Central memory CD4-positive, alpha-beta T cell (primary cell): ENCODE results near the gene ADK.
"Not testable (repeated sequence)": the region's sequence is repeated elsewhere in the genome, so short reads cannot be mapped to it uniquely, and the experiment has no call there.

Experiments used
- DNase-seq: peaks from one replicate; pipeline ENCODE4 v3.0.0; 2022

ADK gene

DNA sequence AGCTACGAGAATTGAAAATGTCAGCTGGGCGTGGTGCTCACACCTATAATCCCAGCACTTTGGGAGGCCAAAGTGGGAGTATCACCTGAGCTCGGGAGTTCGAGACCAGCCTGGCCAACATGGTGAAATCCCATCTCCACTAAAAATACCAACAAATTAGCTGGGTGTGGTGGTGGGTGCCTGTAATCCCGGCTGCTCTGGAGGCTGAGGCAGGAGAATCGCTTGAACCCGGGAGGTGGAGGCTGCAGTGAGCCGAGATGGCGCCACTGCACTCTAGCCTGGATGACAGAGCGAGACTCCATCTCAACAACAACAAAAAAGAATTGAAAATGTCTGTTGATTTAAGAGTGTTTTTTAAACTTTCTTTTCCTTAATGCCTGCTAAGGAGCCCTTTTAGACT is 4.0 kb upstream of the ADK start:
- not testable (repeated sequence) for DNase-seq

GRCh38 chr10:74150204-74150989 is 624 bp upstream of the ADK start, which contains the start of gene AP3M1:
Gene AP3M1 (minus strand): TSS chr10:74150828. CDS start chr10:74138379, 12,449 bp downstream.
- no peak for DNase-seq

GRCh38 chr10:74151879-74152722 is 1.1 kb downstream of the ADK start:
- DNase-seq, result no peak

GRCh38 chr10:74153123-74153522 is 2.1 kb downstream of the ADK start:
- DNase-seq, result no peak

- DNase-seq, result no peak
These were observed 2.7 kb downstream of the ADK start for GRCh38 chr10:74153676-74154075.

GRCh38 chr10:74156919-74157289 is 5.9 kb downstream of the ADK start:
- DNase-seq, result no peak

GRCh38 chr10:74160013-74160412 is 9.0 kb downstream of the ADK start:
- no peak for DNase-seq

DNA sequence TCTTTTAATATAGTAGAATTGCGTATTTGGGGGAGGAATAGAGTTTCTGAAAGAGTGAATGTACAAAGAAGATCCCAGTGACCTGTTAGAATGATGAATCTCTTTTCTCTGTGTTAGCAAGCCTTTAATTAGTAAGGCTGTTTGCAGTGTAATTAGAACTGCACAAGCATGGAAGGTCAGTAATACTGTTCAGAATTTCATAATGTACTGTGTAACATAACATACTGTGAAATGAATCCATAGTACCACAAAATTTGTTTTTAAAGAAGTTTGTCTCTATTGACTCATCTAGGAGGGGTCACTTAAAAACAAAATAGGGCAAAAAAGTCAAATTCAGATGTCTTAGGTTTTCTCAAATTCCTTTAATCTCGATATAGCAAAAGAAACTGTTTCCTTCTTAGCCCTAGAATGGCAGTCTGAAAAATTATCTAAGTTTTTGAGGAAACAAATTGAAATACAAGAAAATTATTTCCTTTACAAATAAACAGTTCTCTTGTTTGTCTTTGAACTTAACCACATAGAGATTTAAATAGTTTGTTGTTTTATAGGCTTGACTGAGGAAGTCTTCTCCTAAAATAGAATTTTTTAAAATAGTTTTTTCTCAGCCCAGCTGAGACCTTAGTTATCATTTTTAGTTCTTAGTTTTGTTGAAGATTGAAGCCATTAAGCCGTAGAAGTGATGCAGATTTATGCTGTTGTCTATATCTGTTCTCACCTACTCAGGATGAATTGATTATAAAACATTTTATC is 12.5 kb downstream of the ADK start:
- no peak for DNase-seq

DNA sequence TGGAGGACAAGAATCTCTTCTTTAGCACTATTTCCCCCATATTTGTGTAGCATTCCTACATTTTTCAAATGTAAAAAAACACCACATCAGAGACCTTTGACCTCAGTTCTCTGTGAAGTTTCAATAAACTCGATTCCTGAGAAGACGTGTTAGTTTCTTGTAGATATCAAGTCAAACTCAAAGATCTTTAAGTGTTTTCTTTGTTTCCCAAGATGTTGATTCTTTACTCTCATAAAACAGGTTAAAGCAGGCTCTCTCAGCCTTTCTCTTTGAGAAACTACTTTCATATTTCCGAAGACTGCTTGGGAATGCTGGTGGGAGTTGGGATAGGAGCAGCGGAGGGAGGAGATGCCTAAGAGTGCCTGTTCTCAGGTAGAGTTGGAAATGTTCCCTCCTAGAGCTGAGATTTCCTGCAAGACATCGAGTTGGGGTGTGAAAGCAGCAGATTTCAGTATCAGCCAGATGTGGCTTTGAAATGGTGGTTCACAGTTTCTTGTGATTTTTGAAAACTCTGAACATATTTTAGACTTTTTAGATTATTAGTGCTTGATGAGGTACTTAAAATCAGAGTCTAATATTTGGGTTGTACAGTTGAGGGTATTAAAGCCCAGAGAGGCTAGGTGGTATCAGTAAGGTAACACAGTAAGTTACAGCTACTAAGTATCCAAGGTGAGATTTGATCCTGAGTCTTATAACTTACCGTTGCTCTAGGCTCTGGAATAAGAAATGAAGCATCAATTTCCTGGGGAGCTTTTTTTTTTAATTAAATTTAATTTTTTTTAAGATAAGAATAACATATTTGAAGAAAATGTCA is 13.9 kb downstream of the ADK start:
- DNase-seq, result no peak

GRCh38 chr10:74165530-74165901 is 14.5 kb downstream of the ADK start:
- DNase-seq, result no peak

DNA sequence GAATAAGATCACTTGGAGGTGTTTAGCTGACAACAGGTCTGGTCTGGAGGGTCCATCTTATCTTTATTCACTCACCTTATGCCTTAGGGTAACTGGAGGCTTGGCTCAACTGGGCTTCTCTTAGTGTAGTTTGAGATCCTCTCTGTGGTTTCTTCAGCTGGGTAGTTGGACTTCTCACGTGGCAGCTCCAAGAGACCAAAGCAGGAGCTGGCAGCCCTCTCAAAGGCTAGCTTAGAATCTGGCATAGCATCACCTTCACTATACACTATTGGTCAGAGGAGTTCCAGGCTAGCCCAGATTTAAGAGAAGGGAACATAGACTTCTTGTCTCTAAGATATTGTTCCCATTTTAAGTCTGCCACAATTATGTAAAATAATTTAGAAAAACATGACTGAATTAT is 16.4 kb downstream of the ADK start:
- no peak for DNase-seq

GRCh38 chr10:74171625-74172024 is 20.6 kb downstream of the ADK start:
- DNase-seq, result no peak

- no peak for DNase-seq
These were observed 23.5 kb downstream of the ADK start for GRCh38 chr10:74174521-74174920.

DNA sequence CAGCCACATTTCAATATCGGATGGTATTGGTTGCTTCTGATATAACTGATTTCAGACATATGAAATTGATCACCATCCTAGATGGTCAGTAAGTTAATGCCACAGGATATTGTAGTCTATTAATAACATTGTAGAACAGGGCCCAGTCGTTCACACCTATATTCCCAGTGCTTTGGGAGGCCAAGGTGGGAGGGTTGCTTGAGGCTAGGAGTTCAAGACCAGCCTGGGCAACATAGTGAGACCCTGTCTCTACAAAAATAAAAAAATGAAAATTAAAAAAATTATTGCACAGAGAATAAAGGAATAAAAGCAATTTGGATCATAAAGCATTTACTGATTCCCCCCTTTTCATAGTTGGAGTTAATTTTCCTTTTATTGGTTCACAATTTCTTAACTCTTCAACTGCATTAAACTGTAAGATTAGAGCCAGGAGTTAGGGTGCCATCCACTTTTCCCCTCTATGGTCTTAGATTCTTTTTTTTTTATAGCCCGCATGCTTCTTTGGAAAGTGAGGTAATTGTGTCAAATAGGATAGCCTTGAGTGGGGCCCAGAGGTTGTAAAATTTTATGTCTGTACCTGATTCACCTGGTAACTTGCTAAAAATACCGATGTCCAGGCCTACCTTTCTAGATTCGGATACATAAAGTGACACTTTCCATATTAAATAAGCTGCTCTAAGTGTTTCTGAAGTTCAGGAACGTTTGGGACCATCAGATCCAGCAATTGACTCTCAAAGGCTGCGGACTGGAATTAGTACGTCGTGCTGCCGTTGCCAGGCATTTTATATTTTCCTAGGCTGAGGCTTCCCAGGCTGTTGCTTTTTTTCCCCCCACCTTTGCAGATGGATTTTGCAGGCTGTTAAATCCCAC is 24.7 kb downstream of the ADK start:
- DNase-seq, result no peak

GRCh38 chr10:74176380-74177139 is 25.5 kb downstream of the ADK start:
- DNase-seq, result peak; percentile 98

DNA sequence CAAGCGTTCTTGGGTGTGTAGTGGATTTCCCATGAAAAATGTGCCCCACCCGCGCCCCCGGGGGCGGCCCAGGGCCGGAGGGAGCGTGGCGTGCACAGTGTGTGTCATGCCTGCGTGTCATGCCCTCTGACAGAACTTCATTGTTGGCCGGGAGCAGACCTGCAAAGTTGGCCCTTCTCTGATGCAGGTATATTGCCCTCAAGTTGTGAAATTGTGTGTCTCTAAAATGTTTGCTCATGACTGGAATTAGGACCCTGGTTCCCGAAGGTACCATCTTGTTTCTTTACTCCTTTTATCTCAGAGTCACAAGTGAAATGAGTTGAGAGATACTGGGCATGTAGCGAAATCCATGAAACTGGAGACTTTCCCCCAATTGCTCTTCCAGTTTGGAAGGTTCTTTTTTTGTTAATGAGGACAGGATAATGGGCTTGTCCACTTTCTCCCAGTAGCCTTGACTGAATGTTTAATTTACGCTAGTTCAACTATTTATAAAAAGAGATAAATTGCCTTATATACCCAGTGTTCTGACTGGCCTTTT is 26.2 kb downstream of the ADK start:
- no peak for DNase-seq

DNA sequence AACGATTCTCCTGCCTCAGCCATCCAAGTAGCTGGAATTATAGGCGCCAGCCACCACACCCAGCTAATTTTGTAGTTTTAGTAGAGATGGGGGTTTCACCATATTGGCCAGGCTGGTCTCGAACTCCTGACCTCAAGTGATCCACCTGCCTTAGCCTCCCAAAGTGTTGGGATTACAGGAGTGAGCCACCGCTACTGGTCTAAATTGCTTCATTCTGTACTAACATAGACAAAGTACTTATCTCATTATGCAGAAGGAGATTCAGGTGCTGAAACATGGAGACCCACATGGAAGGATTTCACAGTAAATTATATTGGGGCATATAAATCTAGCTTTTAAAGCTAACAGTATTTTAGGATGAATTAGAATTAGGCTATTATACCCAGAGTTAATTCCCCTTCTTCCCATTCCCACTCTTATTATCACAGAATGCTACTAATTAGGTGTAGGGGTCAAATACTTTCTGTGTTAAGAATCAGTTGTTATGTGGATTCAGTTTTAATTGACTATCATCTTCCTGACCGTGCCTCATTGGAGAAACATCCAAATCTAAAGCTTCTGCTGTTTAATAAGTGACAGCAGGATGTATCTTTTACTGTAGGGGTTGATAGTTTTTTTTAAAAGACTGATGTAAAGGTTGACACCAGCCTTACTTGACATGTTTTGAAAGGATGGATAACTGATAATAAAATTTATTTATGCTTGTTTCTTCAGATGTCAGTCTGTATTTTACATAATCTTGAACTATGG is 27.2 kb downstream of the ADK start:
- no peak for DNase-seq

GRCh38 chr10:74179111-74179710 is 28.2 kb downstream of the ADK start:
- no peak for DNase-seq

DNA sequence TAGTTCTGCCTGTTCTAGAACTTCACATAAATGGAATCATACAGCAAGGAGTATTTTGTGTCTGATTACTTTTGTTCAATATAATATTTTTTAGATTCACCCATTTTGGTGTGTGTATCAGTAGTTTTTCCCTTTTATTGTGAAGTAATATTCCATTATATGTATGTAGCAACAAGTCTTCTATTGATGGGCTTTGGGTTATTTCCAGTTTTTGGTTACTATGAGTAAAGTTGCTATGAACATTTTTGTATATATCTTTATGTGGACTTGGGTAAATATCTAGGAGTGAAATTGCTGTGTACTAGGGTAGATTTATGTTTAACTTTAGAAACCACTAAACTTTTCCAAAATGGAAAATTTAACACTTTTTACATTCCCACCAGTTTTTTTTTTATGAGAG is 35.7 kb downstream of the ADK start:
- DNase-seq, result no peak
